Gastrocnemius medialis (tissue), 4 donors: Measurements from ENCODE around the gene ANGEL2.

Source experiments
- CTCF ChIP-seq, 5 experiments: fragments of 450-650 bp in 3 of 5; fragments of 200-600 bp in 2 of 5; sonication (generic) in 2 of 5; IDR thresholded peaks in 4 of 5; conservative IDR thresholded peaks in 1 of 5; 1 replicate in 4 of 5; 2 replicates in 1 of 5; pipeline ENCODE4 v1.5.1; 2016 to 2019; ENCODE audit warnings: antibody characterized with exemption in 5 of 5, mild to moderate bottlenecking in 3 of 5, moderate library complexity in 3 of 5
- POLR2A ChIP-seq, 2 donors: fragments of 450-650 bp; IDR thresholded peaks; one replicate each; pipeline ENCODE4 v1.6.1; 2017; ENCODE audit warnings: antibody characterized with exemption in 2 of 2, mild to moderate bottlenecking in 2 of 2, moderate library complexity in 2 of 2

GRCh38 chr1:213014642-213015041 is 1.0 kb downstream of the ANGEL2 start:
- no peak for TF ChIP-seq POLR2A (IDR thresholded peaks at IDR 0.05)
- TF ChIP-seq CTCF (IDR thresholded peaks at IDR 0.05 in 4 of 5, conservative IDR thresholded peaks at IDR 0.05 in 1 of 5): no peak
